Measurements from ENCODE around the gene ACAP1.

GRCh38 chr17:7351665-7352502 is 15.6 kb downstream of the ACAP1 start, which contains the start of gene KCTD11:
- no peak for TF ChIP-seq CTCF (IDR thresholded peaks at IDR 0.05; ENCODE audit: low read depth, low read length)
- no peak for TF ChIP-seq EZH2phosphoT487 (IDR thresholded peaks at IDR 0.05; ENCODE audit: low read depth)
